ENCODE measurements around the gene ITPKA. TPM values are rescaled to one million over a fixed set of nuclear protein-coding genes. Genes with fewer than 3 reads are reported as not detected.
A peak's percentile ranks its signal among the peaks of the same experiment; 100 is the strongest.

Gene ITPKA
- polyA plus RNA-seq, 1 donor (not counting 4 experiments of a cell fraction or from before 2014, with no cell fraction given), result 0.12 TPM

DNA sequence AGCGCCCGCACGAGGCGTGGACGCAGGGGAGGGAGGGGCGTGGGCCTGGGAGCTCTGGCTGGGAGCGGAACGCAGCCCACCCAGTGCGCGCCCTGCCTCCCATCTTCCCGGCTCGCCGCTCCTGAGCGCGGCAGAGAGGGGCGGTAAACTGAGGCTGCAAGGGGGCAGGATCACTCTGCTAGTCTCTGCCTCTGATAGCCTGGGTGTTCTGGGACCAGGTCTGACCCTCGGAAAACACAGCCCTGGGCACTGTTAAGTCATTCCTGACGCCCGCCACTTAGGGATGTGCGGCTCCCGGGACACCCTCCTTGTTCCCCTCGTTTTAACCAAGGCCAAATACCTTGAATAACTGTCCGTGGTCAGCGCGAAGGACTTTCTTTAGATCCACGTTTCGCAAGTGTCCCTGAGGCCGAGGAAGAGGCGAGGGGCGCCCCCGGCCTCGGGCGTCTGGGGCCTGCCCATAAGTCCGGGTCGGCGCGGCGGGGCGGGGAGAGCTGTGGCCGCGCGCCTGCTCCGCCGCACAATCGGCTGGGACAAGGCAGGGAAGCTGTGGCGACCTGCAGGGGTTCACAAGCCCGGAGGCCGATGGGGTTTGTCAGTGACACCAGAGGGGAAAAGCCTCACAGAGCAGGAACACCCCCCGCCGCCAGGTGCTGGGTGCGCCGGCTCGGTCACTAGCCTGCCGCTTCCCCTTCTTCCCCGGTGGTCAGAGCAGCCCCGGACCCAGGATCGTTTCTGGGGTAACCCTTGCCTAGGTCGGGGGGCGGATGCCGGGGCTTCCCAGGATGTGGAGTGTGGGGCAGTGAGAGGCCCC, 1.5 kb downstream of the ITPKA start:
- H3K27ac ChIP-seq (ENCODE audit: control insufficient read depth, insufficient read depth, low read length), result no peak overlapping the region
- H3K27me3 ChIP-seq (ENCODE audit: control insufficient read depth, extremely low read depth, insufficient read depth, low read length), result peaks cover 52% of the 10 kb centered on the region
- peak overlapping the region in 2 of 3 experiments; percentile 3 to 53 for H3K4me3 ChIP-seq (ENCODE audit: control insufficient read depth in 2 of 3, extremely low read depth in 1 of 3, insufficient read depth in 2 of 3, low read depth in 1 of 3, low read length in 3 of 3)
- H3K36me3 ChIP-seq (ENCODE audit: control insufficient read depth in 2 of 2, extremely low read depth in 1 of 2, insufficient read depth in 2 of 2, low read length in 2 of 2), result no peaks in the 10 kb centered on the region
- H3K9me1 ChIP-seq (ENCODE audit: control insufficient read depth, extremely low read depth, insufficient read depth, low read length), result peaks cover 3% of the 10 kb centered on the region
- H2AFZ ChIP-seq (ENCODE audit: control insufficient read depth, low read length), result no peak overlapping the region
- H4K20me1 ChIP-seq (ENCODE audit: control insufficient read depth, extremely low read depth, insufficient read depth, low read length), result no peaks in the 10 kb centered on the region
- dilution Hi-C loops (cut with MboI; ENCODE audit: extremely low pct_ligation_motif_present, low sequenced_read_pairs), result no loop called here
- H3K9me3 ChIP-seq (ENCODE audit: control insufficient read depth, low read depth, low read length), result no peaks in the 10 kb centered on the region
- peaks cover 26% of the 10 kb centered on the region for H3K4me1 ChIP-seq (ENCODE audit: control insufficient read depth, extremely low read depth, insufficient read depth, low read length)
- H3K79me2 ChIP-seq (ENCODE audit: control insufficient read depth, insufficient read depth, low read length), result no peaks in the 10 kb centered on the region
- DNase-seq (ENCODE audit: low read depth, low spot score) (no peak), FAIRE-seq (no peak)
- no peak overlapping the region for H3K9ac ChIP-seq (ENCODE audit: control insufficient read depth, extremely low read depth, insufficient read depth, low read length)
- TF ChIP-seq, protein P1, sequence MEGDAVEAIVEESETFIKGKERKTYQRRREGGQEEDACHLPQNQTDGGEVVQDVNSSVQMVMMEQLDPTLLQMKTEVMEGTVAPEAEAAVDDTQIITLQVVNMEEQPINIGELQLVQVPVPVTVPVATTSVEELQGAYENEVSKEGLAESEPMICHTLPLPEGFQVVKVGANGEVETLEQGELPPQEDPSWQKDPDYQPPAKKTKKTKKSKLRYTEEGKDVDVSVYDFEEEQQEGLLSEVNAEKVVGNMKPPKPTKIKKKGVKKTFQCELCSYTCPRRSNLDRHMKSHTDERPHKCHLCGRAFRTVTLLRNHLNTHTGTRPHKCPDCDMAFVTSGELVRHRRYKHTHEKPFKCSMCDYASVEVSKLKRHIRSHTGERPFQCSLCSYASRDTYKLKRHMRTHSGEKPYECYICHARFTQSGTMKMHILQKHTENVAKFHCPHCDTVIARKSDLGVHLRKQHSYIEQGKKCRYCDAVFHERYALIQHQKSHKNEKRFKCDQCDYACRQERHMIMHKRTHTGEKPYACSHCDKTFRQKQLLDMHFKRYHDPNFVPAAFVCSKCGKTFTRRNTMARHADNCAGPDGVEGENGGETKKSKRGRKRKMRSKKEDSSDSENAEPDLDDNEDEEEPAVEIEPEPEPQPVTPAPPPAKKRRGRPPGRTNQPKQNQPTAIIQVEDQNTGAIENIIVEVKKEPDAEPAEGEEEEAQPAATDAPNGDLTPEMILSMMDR (optimal IDR thresholded peaks at IDR 0.05 in 1 of 3, IDR thresholded peaks at IDR 0.05 in 1 of 3, conservative IDR thresholded peaks at IDR 0.05 in 1 of 3; ENCODE audit: extremely low read depth in 1 of 3, insufficient read depth in 2 of 3, low read length in 3 of 3), result no peak
- TF ChIP-seq EZH2 (IDR thresholded peaks at IDR 0.05; ENCODE audit: low read length), result peak; percentile 100
- H3K4me2 ChIP-seq (ENCODE audit: control insufficient read depth, extremely low read depth, insufficient read depth, low read depth, low read length), result peak overlapping the region; percentile 68

DNA sequence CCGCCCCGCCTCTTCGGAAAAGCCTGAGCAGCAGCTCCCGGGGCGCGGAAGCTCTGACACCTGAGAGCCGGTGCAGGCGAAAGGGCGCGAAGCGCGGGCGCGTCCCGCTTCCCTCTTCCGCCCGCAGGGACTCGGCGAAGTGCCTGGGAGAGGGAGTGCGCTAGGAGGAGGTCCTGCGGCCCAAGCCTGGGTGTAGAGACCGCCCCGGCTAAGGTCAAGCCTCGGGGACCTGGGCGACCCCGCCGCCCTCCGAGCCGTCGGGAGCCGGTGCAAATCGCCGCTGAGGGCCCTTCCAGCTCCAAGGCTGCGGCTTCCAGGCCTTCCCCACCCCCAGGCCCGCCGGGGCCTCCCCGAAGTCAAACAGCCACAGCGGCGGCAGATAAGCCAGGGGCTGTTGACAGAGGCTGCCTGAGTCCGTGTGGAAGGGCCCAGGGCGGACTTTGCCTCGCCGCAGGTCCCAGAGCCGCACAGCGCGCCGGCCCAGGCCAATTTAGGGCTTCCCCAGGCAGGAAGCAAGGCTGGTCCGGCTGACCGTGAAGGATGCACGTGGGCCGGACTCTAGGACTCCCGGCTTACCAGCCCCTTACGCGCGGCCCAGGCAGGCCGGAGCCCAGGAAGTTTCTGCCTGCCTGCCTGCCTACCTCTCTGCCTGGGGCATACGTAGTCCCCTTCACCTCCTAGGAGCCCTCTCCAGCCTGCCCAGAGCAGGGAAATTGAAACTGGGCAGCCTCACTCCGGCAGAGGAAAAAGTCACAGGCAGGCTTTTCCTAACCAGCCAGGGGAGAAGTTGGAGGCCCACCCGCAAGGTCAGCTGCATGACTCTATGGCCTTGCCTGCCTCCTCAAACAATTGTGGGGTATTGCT, 2.3 kb downstream of the ITPKA start:
- DNase-seq (ENCODE audit: low read depth, low spot score), result no peak
- Histone ChIP-seq H3K4me1 (ENCODE audit: control insufficient read depth, extremely low read depth, insufficient read depth, low read length) (peaks cover 22% of the 10 kb centered on the region), H3K27me3 (ENCODE audit: control insufficient read depth, extremely low read depth, insufficient read depth, low read length) (peaks cover 60% of the 10 kb centered on the region), H3K4me2 (ENCODE audit: control insufficient read depth, extremely low read depth, insufficient read depth, low read depth, low read length) (peak overlapping the region; percentile 68), H3K9ac (ENCODE audit: control insufficient read depth, extremely low read depth, insufficient read depth, low read length) (no peak overlapping the region), H4K20me1 (ENCODE audit: control insufficient read depth, extremely low read depth, insufficient read depth, low read length) (no peaks in the 10 kb centered on the region), H3K79me2 (ENCODE audit: control insufficient read depth, insufficient read depth, low read length) (no peaks in the 10 kb centered on the region), H3K9me3 (ENCODE audit: control insufficient read depth, low read depth, low read length) (no peaks in the 10 kb centered on the region), H3K27ac (ENCODE audit: control insufficient read depth, insufficient read depth, low read length) (no peak overlapping the region), H2AFZ (ENCODE audit: control insufficient read depth, low read length) (no peak overlapping the region), H3K36me3 (ENCODE audit: control insufficient read depth in 2 of 2, extremely low read depth in 1 of 2, insufficient read depth in 2 of 2, low read length in 2 of 2) (no peaks in the 10 kb centered on the region), H3K4me3 (ENCODE audit: control insufficient read depth in 2 of 3, extremely low read depth in 1 of 3, insufficient read depth in 2 of 3, low read depth in 1 of 3, low read length in 3 of 3) (peak overlapping the region in 1 of 3 experiments; percentile 53), H3K9me1 (ENCODE audit: control insufficient read depth, extremely low read depth, insufficient read depth, low read length) (peaks cover 3% of the 10 kb centered on the region)
- dilution Hi-C loops (cut with MboI; ENCODE audit: extremely low pct_ligation_motif_present, low sequenced_read_pairs), result no loop called here
- TF ChIP-seq, protein P1 (optimal IDR thresholded peaks at IDR 0.05 in 1 of 3, IDR thresholded peaks at IDR 0.05 in 1 of 3, conservative IDR thresholded peaks at IDR 0.05 in 1 of 3; ENCODE audit: extremely low read depth in 1 of 3, insufficient read depth in 2 of 3, low read length in 3 of 3), result no peak
- no peak for TF ChIP-seq EZH2 (IDR thresholded peaks at IDR 0.05; ENCODE audit: low read length)
- no peak for FAIRE-seq

All from keratinocyte (primary cell).